ENCODE results near the gene USP47. TPM values are rescaled to one million over a fixed set of nuclear protein-coding genes. Genes with fewer than 3 reads are reported as not detected.

Gene USP47
- total and polyA plus RNA-seq, 8 donors = 16.2 to 32.3 (median 21.3) TPM

DNA sequence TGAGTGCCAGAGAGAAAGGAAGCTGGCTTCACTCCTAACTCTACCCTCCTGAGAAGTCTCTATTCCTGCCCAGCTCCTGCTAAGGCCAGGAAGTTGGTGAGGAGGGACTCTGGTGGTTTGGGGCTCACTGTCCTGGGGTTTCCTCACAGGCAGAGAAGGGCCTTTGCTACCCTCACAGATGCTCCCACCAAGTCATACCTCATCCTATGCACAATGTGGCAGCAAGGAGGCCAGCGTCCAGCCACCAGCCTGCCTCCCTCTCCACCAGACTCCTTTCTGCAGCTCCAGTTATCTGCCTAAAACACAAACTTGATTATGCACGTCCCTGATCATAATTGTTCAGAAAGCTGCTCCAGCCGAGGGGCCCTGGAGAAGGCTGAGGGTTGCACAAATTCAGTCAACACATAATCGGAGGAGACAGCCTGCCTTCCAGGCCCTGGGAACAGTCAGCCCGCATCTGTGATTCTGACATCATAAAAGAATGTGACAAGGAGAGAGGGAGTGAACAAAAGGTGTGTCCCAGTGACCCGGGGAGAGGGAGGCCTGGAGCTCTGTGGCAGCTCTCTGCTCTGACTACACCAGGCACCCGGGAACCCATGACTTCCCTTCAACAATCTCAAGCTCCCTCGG is 137.8 kb downstream of the USP47 start:
- Histone ChIP-seq H3K4me3 (no peak overlapping the region), H3K4me1 (peaks cover 0 to 5% (median 0%) of the 10 kb centered on the region in 3 donors), H3K27ac (no peak overlapping the region), H3K27me3 (no peaks in the 10 kb centered on the region), H3K9me3 (no peaks in the 10 kb centered on the region), H3K36me3 (no peaks in the 10 kb centered on the region)
- intact Hi-C loops (cut with DNase I) = no loop called here
- TF ChIP-seq CTCF (IDR thresholded peaks at IDR 0.05) = no peak
- FAIRE-seq (no peak), ATAC-seq (peak in 3 of 4 donors; percentile 9 to 49 (median 35)), DNase-seq (no peak)
- 55 to 57% methylated on average over 8 of the region's 8 CpGs for WGBS, 2 donors

DNA sequence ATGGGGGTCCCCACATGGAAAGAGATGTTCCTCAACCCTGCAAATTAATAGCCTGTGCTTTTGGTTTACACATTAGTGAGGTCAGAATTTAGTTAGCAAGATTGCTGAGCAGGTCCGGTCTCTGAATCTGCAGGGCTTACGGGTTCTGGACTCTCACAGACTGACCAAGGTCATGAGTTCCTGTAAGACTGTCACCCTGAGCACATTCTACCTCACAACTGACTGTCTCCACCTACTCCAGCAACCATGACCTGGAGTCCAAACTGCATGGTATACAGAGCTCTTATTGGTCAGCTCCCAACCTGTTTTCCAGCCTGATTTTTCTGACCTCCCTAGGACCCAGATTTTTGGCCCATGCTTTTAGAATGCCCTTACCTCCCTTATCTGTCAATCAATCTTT is 138.4 kb downstream of the USP47 start:
- H3K4me1 ChIP-seq = peaks cover 0 to 5% (median 0%) of the 10 kb centered on the region in 3 donors
- no peak for TF ChIP-seq CTCF (IDR thresholded peaks at IDR 0.05)
- FAIRE-seq (no peak), DNase-seq (no peak), ATAC-seq (no peak)
- no peaks in the 10 kb centered on the region for H3K9me3 ChIP-seq
- no peak overlapping the region for H3K27ac ChIP-seq
- H3K4me3 ChIP-seq = no peak overlapping the region
- H3K36me3 ChIP-seq = no peaks in the 10 kb centered on the region
- no peaks in the 10 kb centered on the region for H3K27me3 ChIP-seq
- 87 to 91% methylated on average over 2 of the region's 2 CpGs for WGBS, 2 donors
- intact Hi-C loops (cut with DNase I) = no loop called here

GRCh38 chr11:11980841-11981308 is 139.1 kb downstream of the USP47 start:
- Histone ChIP-seq H3K4me3 (no peak overlapping the region), H3K36me3 (no peaks in the 10 kb centered on the region), H3K27ac (no peak overlapping the region), H3K4me1 (peaks cover 0 to 5% (median 0%) of the 10 kb centered on the region in 3 donors), H3K9me3 (no peaks in the 10 kb centered on the region), H3K27me3 (no peaks in the 10 kb centered on the region)
- TF ChIP-seq CTCF (IDR thresholded peaks at IDR 0.05) = no peak
- DNase-seq = no peak
- 92 to 96% methylated on average over 3 of the region's 3 CpGs for WGBS, 2 donors
- no peak for FAIRE-seq
- intact Hi-C loops (cut with DNase I) = no loop called here
- ATAC-seq = no peak

- intact Hi-C loops (cut with DNase I) = no loop called here
- H3K9me3 ChIP-seq = no peaks in the 10 kb centered on the region
- WGBS, 2 donors = 75 to 76% methylated on average over 5 of the region's 5 CpGs
- H3K27me3 ChIP-seq = no peaks in the 10 kb centered on the region
- no peak for ATAC-seq
- TF ChIP-seq CTCF (IDR thresholded peaks at IDR 0.05) = no peak
- H3K27ac ChIP-seq = no peak overlapping the region
- H3K36me3 ChIP-seq = no peaks in the 10 kb centered on the region
- H3K4me1 ChIP-seq = peaks cover 0 to 5% (median 0%) of the 10 kb centered on the region in 3 donors
- no peak for FAIRE-seq
- no peak for DNase-seq
- no peak overlapping the region for H3K4me3 ChIP-seq
These were observed 139.6 kb downstream of the USP47 start for GRCh38 chr11:11981364-11981763.

- DNase-seq (no peak), ATAC-seq (no peak), FAIRE-seq (no peak)
- Histone ChIP-seq H3K4me1 (peaks cover 0 to 3% (median 0%) of the 10 kb centered on the region in 3 donors), H3K27ac (no peak overlapping the region), H3K9me3 (no peaks in the 10 kb centered on the region), H3K36me3 (no peaks in the 10 kb centered on the region), H3K4me3 (no peak overlapping the region), H3K27me3 (no peaks in the 10 kb centered on the region)
- TF ChIP-seq CTCF (IDR thresholded peaks at IDR 0.05) = no peak
- intact Hi-C loops (cut with DNase I) = no loop called here
- 82 to 97% methylated on average over 6 of the region's 6 CpGs for WGBS, 2 donors
These were observed 140.1 kb downstream of the USP47 start for GRCh38 chr11:11981840-11982239.
